NCI-H748 treated with DMSO at 0.1 percent for 48 hours (cell line): ENCODE results near the gene ARHGEF17.
"Not testable (repeated sequence)": the region's sequence is repeated elsewhere in the genome, so short reads cannot be mapped to it uniquely, and the experiment has no call there.

Experiments used
- DNase-seq: peaks from one replicate; lab custom pipeline; 2025; lab: John Stamatoyannopoulos, UW

Gene ARHGEF17

GRCh38 chr11:73273222-73273895, 34.7 kb upstream of the ARHGEF17 start:
- DNase-seq, result no peak

- DNase-seq, result not testable (repeated sequence)
Observed at GRCh38 chr11:73274191-73274590, 33.9 kb upstream of the ARHGEF17 start.

- DNase-seq, result no peak
Observed at GRCh38 chr11:73274722-73275380, 33.2 kb upstream of the ARHGEF17 start.

- no peak for DNase-seq
Observed at GRCh38 chr11:73275381-73275750, 32.7 kb upstream of the ARHGEF17 start.

- DNase-seq, result no peak
Observed at GRCh38 chr11:73277467-73277866, 30.6 kb upstream of the ARHGEF17 start.

GRCh38 chr11:73280626-73281025, 27.4 kb upstream of the ARHGEF17 start:
- DNase-seq, result no peak

- DNase-seq, result no peak
Observed at GRCh38 chr11:73281201-73281741, 26.8 kb upstream of the ARHGEF17 start.

GRCh38 chr11:73281796-73282660, 26.0 kb upstream of the ARHGEF17 start:
- no peak for DNase-seq

- DNase-seq, result no peak
Observed at GRCh38 chr11:73283276-73284000, 24.6 kb upstream of the ARHGEF17 start.

- DNase-seq, result no peak
Observed at GRCh38 chr11:73284106-73284505, 24.0 kb upstream of the ARHGEF17 start.

- no peak for DNase-seq
Observed at GRCh38 chr11:73285721-73286120, 22.4 kb upstream of the ARHGEF17 start.

- DNase-seq, result no peak
Observed at GRCh38 chr11:73286240-73286810, 21.8 kb upstream of the ARHGEF17 start.

- DNase-seq, result no peak
Observed at GRCh38 chr11:73287400-73288101, 20.5 kb upstream of the ARHGEF17 start.

GRCh38 chr11:73288192-73288872, 19.7 kb upstream of the ARHGEF17 start:
- DNase-seq, result no peak

GRCh38 chr11:73288873-73289707, 19.0 kb upstream of the ARHGEF17 start:
- peak; percentile 57 for DNase-seq

- DNase-seq, result no peak
Observed at GRCh38 chr11:73290536-73290935, 17.5 kb upstream of the ARHGEF17 start.

GRCh38 chr11:73291196-73291595, 16.9 kb upstream of the ARHGEF17 start:
- no peak for DNase-seq

GRCh38 chr11:73291781-73292524, 16.1 kb upstream of the ARHGEF17 start:
- no peak for DNase-seq

- no peak for DNase-seq
Observed at GRCh38 chr11:73292525-73292894, 15.6 kb upstream of the ARHGEF17 start.
